SJCRH30 (cell line): ENCODE measurements around the gene CYTL1. TPM values are rescaled to one million over a fixed set of nuclear protein-coding genes. Genes with fewer than 3 reads are reported as not detected.

ENCODE experiments used
- DNase-seq, 2 experiments: peaks; one replicate each; pipeline ENCODE4 v3.0.0-alpha.2; 2015 to 2020
- H3K27ac ChIP-seq: fragments of 250-450 bp; sonication (Bioruptor Pico); 2 replicates; pipeline ENCODE4 v1.5.1; 2020; ENCODE audit warnings: mild to moderate bottlenecking, moderate library complexity
- H3K27me3 ChIP-seq: fragments of 250-450 bp; sonication (Bioruptor Pico); 2 replicates; pipeline ENCODE4 v1.5.1; 2020; ENCODE audit warnings: mild to moderate bottlenecking, moderate library complexity
- H3K36me3 ChIP-seq: fragments of 250-450 bp; sonication (Bioruptor Pico); 2 replicates; pipeline ENCODE4 v1.5.1; 2020; ENCODE audit warnings: mild to moderate bottlenecking, moderate library complexity
- H3K4me1 ChIP-seq: fragments of 250-450 bp; sonication (Bioruptor Pico); 2 replicates; pipeline ENCODE4 v1.5.1; 2020; ENCODE audit warnings: mild to moderate bottlenecking, moderate library complexity
- H3K4me3 ChIP-seq: fragments of 250-450 bp; sonication (Bioruptor Pico); 2 replicates; pipeline ENCODE4 v1.5.1; 2020; ENCODE audit warnings: mild to moderate bottlenecking, moderate library complexity
- H3K9me3 ChIP-seq: fragments of 250-450 bp; sonication (Bioruptor Pico); replicated peaks from 2 replicates; pipeline ENCODE4 v1.5.1; 2020; ENCODE audit warnings: mild to moderate bottlenecking, moderate library complexity
- total RNA-seq: library from RNA; depleted of rRNA; stranded (reverse); fragments of >200 nt; shearing (Covaris generic); gene quantifications from 2 replicates; pipeline ENCODE4 v1.2.3, GENCODE V29; 2014; rRNA removed

CYTL1 gene
- total RNA-seq, 1 experiment from 2014 or later = 8.1 TPM

- H3K27me3 ChIP-seq = peaks cover 7% of the 10 kb centered on the region; the same call in 1 of the 2 replicates
- no peaks in the 10 kb centered on the region for H3K4me1 ChIP-seq
- H3K36me3 ChIP-seq = no peaks in the 10 kb centered on the region
- H3K9me3 ChIP-seq = no peaks in the 10 kb centered on the region
- no peak overlapping the region for H3K27ac ChIP-seq
- H3K4me3 ChIP-seq = no peak overlapping the region
- DNase-seq = no peak
These were observed 37.4 kb downstream of the CYTL1 start for GRCh38 chr4:4981827-4982226.

GRCh38 chr4:4981427-4981826, 37.8 kb downstream of the CYTL1 start:
- Histone ChIP-seq H3K9me3 (no peaks in the 10 kb centered on the region), H3K27me3 (peaks cover 7% of the 10 kb centered on the region; the same call in 1 of the 2 replicates), H3K4me3 (no peak overlapping the region), H3K36me3 (no peaks in the 10 kb centered on the region), H3K27ac (no peak overlapping the region), H3K4me1 (no peaks in the 10 kb centered on the region)
- DNase-seq = no peak

GRCh38 chr4:4980621-4981230, 38.5 kb downstream of the CYTL1 start:
- H3K36me3 ChIP-seq = no peaks in the 10 kb centered on the region
- H3K9me3 ChIP-seq = 0 out of 2 replicates have a peak, but pooled peaks cover under 1% of the 10 kb centered on the region
- H3K27ac ChIP-seq = no peak overlapping the region
- H3K4me1 ChIP-seq = no peaks in the 10 kb centered on the region
- H3K27me3 ChIP-seq = peaks cover 4% of the 10 kb centered on the region; the same call in 1 of the 2 replicates
- DNase-seq = no peak
- no peak overlapping the region for H3K4me3 ChIP-seq

- Histone ChIP-seq H3K27ac (no peak overlapping the region), H3K9me3 (0 out of 2 replicates have a peak, but pooled peaks cover 3% of the 10 kb centered on the region), H3K4me3 (no peak overlapping the region), H3K36me3 (no peaks in the 10 kb centered on the region), H3K27me3 (no peaks in the 10 kb centered on the region; the same call in 1 of the 2 replicates), H3K4me1 (no peaks in the 10 kb centered on the region)
- no peak for DNase-seq
These were observed 39.3 kb downstream of the CYTL1 start for GRCh38 chr4:4979971-4980370.

- Histone ChIP-seq H3K4me3 (no peak overlapping the region), H3K27me3 (no peaks in the 10 kb centered on the region), H3K4me1 (no peaks in the 10 kb centered on the region), H3K36me3 (no peaks in the 10 kb centered on the region), H3K27ac (no peak overlapping the region), H3K9me3 (0 out of 2 replicates have a peak, but pooled peaks cover 6% of the 10 kb centered on the region)
- no peak for DNase-seq
These were observed 44.5 kb downstream of the CYTL1 start for GRCh38 chr4:4974727-4975126.

GRCh38 chr4:4971796-4972195, 47.5 kb downstream of the CYTL1 start:
- H3K27me3 ChIP-seq = no peaks in the 10 kb centered on the region
- no peaks in the 10 kb centered on the region for H3K36me3 ChIP-seq

GRCh38 chr4:4969298-4969697, 50.0 kb downstream of the CYTL1 start:
- H3K4me1 ChIP-seq = no peaks in the 10 kb centered on the region
- no peaks in the 10 kb centered on the region for H3K36me3 ChIP-seq
- no peak overlapping the region for H3K4me3 ChIP-seq
- no peak for DNase-seq
- H3K27me3 ChIP-seq = no peaks in the 10 kb centered on the region
- no peak overlapping the region for H3K27ac ChIP-seq
- H3K9me3 ChIP-seq = no peaks in the 10 kb centered on the region

More at GRCh38 chr4:4971796-4972195, 47.5 kb downstream of the CYTL1 start:
- no peak for DNase-seq
- 0 out of 2 replicates have a peak, but pooled peaks cover 6% of the 10 kb centered on the region for H3K9me3 ChIP-seq
- H3K4me3 ChIP-seq = no peak overlapping the region
- no peaks in the 10 kb centered on the region for H3K4me1 ChIP-seq
- H3K27ac ChIP-seq = no peak overlapping the region

GRCh38 chr4:4968161-4968725, 51.0 kb downstream of the CYTL1 start:
- Histone ChIP-seq H3K27ac (no peak overlapping the region), H3K9me3 (no peaks in the 10 kb centered on the region), H3K27me3 (no peaks in the 10 kb centered on the region), H3K4me1 (no peaks in the 10 kb centered on the region), H3K4me3 (no peak overlapping the region), H3K36me3 (no peaks in the 10 kb centered on the region)
- DNase-seq = no peak

Other genes with a start within 250 kb of the CYTL1 start
- gene MSX1, start 159.8 kb downstream of the CYTL1 start, total RNA-seq = 9.8 and 10.2 TPM in 2 replicates
- gene STK32B, start 32.0 kb upstream of the CYTL1 start, total RNA-seq = 0.10 and 0.20 TPM in 2 replicates